Measurements from ENCODE around the gene RAB2B.

RAB2B gene

GRCh38 chr14:21476925-21477681 is at the start of gene RAB2B, which contains the start of gene TOX4:
Gene RAB2B (minus strand): TSS chr14:21476959. CDS start chr14:21476872, 87 bp downstream.
Gene TOX4 (plus strand): TSS chr14:21477195. CDS start chr14:21477279, 84 bp downstream.
- DNase-seq (ENCODE audit: insufficient read length, low spot score): peak; percentile 86

GRCh38 chr14:21525962-21526671 is 49.4 kb upstream of the RAB2B start, which contains the start of gene SALL2:
Gene SALL2 (minus strand): TSS chr14:21526346. CDS start chr14:21526127, 219 bp downstream.
- DNase-seq (ENCODE audit: insufficient read length, low spot score) (no peak), FAIRE-seq (peak; percentile 77)

More at GRCh38 chr14:21476925-21477681, at the start of gene RAB2B, which contains the start of gene TOX4:
- peak; percentile 99 for FAIRE-seq

GRCh38 chr14:21525571-21525961 is 48.8 kb upstream of the RAB2B start:
- FAIRE-seq (no peak), DNase-seq (ENCODE audit: insufficient read length, low spot score) (no peak)

- no peak for FAIRE-seq
- DNase-seq (ENCODE audit: insufficient read length, low spot score): no peak
These were observed 48.1 kb upstream of the RAB2B start for GRCh38 chr14:21524575-21525490.

- FAIRE-seq (no peak), DNase-seq (ENCODE audit: insufficient read length, low spot score) (no peak)
These were observed 46.4 kb upstream of the RAB2B start for GRCh38 chr14:21523203-21523602.

- FAIRE-seq (no peak), DNase-seq (ENCODE audit: insufficient read length, low spot score) (no peak)
These were observed 44.7 kb upstream of the RAB2B start for GRCh38 chr14:21521501-21521900.

GRCh38 chr14:21520767-21521166 is 44.0 kb upstream of the RAB2B start:
- DNase-seq (ENCODE audit: insufficient read length, low spot score): no peak
- no peak for FAIRE-seq

GRCh38 chr14:21518725-21519124 is 42.0 kb upstream of the RAB2B start:
- no peak for FAIRE-seq
- no peak for DNase-seq (ENCODE audit: insufficient read length, low spot score)

GRCh38 chr14:21514341-21514740 is 37.6 kb upstream of the RAB2B start:
- DNase-seq (ENCODE audit: insufficient read length, low spot score) (no peak), FAIRE-seq (no peak)

- DNase-seq (ENCODE audit: insufficient read length, low spot score) (peak; percentile 65), FAIRE-seq (peak; percentile 95)
These were observed 34.2 kb upstream of the RAB2B start, which contains the start of gene METTL3 for GRCh38 chr14:21510735-21511657. Gene METTL3 (minus strand): TSS chr14:21511340. CDS start chr14:21511223, 117 bp downstream.

GRCh38 chr14:21509432-21510143 is 32.8 kb upstream of the RAB2B start:
- FAIRE-seq: peak; percentile 26
- DNase-seq (ENCODE audit: insufficient read length, low spot score): no peak

GRCh38 chr14:21506557-21506956 is 29.8 kb upstream of the RAB2B start:
- FAIRE-seq (no peak), DNase-seq (ENCODE audit: insufficient read length, low spot score) (no peak)

GRCh38 chr14:21505012-21505553 is 28.3 kb upstream of the RAB2B start:
- DNase-seq (ENCODE audit: insufficient read length, low spot score): no peak
- FAIRE-seq: peak; percentile 40

GRCh38 chr14:21503376-21503775 is 26.6 kb upstream of the RAB2B start:
- DNase-seq (ENCODE audit: insufficient read length, low spot score): no peak
- no peak for FAIRE-seq

GRCh38 chr14:21501568-21501967 is 24.8 kb upstream of the RAB2B start:
- DNase-seq (ENCODE audit: insufficient read length, low spot score): no peak
- no peak for FAIRE-seq

- peak; percentile 53 for FAIRE-seq
These were observed 22.1 kb upstream of the RAB2B start for GRCh38 chr14:21498540-21499526.

GRCh38 chr14:21496453-21496852 is 19.7 kb upstream of the RAB2B start:
- FAIRE-seq (no peak), DNase-seq (ENCODE audit: insufficient read length, low spot score) (no peak)

More at GRCh38 chr14:21498540-21499526, 22.1 kb upstream of the RAB2B start:
- peak; percentile 12 for DNase-seq (ENCODE audit: insufficient read length, low spot score)

Measured in GM19239 (cell line).